Activated CD8-positive, alpha-beta memory T cell treated with anti-CD3 and anti-CD28 coated beads for 24 hours (primary cell): Measurements from ENCODE around the gene NEURL1B.
"Not testable (repeated sequence)": the region's sequence is repeated elsewhere in the genome, so short reads cannot be mapped to it uniquely, and the experiment has no call there.

Experiments
- DNase-seq: peaks from one replicate; pipeline ENCODE4 v3.0.0-alpha.2; 2020

Gene NEURL1B

GRCh38 chr5:172635038-172635437 lies 6.0 kb upstream of the NEURL1B start:
- no peak for DNase-seq

DNA sequence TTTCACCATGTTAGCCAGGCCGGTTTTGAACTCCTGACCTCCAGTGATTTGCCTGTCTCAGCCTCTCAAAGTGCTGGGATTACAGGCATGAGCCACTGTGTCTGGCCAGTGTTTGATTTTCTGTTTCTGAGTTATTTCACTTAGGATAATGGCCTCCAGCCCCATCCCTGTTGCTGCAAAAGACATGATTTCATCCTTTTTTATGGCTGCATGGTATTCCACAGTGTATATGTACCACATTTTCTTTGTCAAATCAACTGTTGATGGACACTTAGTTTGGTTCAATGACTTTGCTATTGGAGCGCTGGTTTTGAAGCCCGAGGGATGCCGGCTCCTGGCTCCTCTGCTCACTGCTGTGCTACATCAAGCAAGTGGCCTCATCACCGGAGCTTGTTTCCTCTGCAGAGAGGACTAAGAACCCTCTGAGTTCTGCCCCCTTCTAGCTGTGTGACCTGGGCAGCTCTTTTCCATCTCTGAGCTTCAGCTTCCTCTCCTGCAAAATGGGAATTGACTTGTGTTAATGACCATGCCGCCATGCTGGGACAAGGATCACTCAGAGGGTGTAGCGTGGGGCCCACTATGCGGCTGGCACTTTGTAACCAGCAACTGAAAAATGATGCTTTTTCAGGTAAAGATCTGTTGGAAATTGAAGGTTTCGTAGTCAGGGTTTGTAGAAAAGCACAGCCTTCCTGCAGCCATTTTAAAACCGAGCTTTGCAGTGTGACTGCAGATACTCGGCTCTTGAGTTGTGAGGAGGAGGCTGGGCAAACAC lies 4.6 kb upstream of the NEURL1B start:
- DNase-seq: no peak

GRCh38 chr5:172637110-172637580 lies 3.9 kb upstream of the NEURL1B start:
- no peak for DNase-seq

- no peak for DNase-seq
Measured at GRCh38 chr5:172637740-172638139, 3.3 kb upstream of the NEURL1B start.

GRCh38 chr5:172638209-172638768 lies 2.8 kb upstream of the NEURL1B start:
- DNase-seq: no peak

DNA sequence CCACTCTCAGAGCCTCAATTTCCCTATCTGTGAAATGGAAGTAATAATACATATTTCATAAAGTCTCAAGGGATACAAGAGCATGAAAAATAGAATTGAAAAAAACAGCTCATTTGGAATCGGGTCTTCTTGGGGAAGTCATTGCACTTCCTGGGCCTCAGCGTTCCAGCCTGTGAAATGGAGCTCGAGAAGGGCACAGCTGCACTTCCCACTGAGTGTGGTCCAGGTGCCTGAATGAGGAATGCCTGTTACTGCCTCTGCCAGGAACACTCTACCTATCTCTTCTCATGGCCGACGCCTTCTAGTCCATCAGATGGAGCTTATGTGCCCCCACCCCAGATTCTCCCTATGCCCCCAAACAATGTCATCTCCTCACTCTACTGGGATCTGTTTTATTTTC lies 924 bp upstream of the NEURL1B start:
- no peak for DNase-seq

DNA sequence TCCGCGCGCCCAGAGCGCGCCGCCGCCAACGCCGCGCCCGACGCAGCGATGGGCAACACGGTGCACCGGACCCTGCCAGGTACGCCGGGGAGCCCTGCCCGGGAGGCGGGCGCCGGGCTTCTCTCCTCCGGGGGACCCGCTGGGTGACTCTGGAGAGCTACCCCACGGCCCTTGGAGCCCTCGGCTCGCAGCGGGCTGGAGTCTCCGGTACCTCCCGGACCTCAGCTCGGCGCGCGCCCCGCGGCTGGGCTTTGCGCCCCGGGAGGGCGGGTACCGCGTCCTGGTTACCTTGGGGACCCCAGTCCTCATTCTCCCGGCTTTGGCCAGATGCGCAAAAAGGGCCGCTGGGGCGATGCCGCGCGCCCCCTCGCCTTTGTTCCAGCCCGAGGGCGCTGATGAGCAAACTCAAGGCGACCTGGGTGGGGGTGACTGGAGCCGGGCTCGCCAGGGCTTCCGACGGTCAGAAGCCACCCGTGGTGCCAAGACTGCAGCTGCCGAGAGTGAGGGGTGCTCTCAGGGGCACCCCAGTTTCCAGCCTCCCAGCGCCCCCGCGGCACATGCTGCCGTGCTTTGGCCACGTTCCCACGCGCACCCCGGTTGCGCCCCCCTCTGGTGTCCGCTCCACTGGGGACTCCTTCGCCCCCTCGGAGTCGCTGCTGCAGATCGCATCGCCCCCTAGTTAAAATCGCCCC lies 442 bp downstream of the NEURL1B start:
- DNase-seq: peak; percentile 59

DNA sequence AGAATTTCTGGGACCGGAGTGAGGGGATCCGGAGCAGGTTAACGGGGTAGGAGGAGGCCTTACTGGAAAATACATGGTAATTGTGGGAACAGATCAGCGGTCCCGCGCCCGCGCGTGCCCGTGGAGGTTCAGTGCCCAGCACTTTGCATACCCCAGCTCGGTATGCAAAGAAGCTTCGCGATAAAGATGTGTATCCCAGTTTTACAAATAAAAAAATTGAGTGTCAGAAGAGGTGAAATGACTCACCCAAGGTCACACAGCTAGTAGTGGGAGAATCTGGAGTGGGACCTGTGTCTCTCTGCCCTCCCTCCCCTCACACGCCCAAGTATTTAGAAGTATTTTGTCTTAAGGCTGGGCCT lies 967 bp downstream of the NEURL1B start:
- DNase-seq: no peak

GRCh38 chr5:172642486-172642885 lies 1.4 kb downstream of the NEURL1B start:
- DNase-seq: no peak

GRCh38 chr5:172642926-172643871 lies 2.1 kb downstream of the NEURL1B start:
- DNase-seq: no peak

GRCh38 chr5:172644266-172644665 lies 3.2 kb downstream of the NEURL1B start:
- DNase-seq: no peak

GRCh38 chr5:172644711-172645110 lies 3.6 kb downstream of the NEURL1B start:
- no peak for DNase-seq

GRCh38 chr5:172645271-172646055 lies 4.4 kb downstream of the NEURL1B start:
- DNase-seq: no peak

GRCh38 chr5:172646716-172647285 lies 5.7 kb downstream of the NEURL1B start:
- DNase-seq: no peak

DNA sequence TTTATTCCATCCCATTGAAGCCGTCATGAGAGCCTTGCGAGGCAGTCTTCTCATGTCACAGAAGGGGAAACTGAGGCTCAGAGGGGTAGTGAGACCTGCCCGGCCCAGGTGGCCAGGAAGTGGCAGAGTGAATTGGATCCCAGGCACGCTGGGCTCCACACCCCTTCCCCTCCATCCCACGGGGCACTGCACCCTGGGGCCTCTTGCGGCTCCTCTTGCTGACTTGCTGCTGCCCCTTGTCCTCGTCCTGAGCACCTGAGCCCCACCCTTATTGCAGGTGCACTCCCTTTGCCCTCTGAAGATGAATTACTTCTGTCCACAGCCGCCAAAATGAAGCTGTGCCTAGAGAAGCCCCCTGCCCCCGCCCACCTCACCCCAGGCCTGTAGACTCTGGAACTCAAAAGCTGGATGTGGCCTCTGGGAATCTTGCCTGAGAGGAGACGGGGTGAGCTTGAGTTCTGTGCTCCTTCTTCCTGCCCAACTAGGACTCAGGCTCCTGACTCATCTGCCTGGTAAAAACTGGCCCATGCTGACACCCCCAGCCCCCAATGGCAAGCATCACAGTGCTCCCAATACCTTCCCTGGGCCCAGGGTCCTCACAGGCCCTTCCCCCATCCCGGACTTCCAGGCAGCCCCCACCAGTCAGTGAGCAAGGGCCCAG lies 6.4 kb downstream of the NEURL1B start:
- no peak for DNase-seq

- DNase-seq: no peak
Measured at GRCh38 chr5:172648013-172648381, 6.9 kb downstream of the NEURL1B start.

DNA sequence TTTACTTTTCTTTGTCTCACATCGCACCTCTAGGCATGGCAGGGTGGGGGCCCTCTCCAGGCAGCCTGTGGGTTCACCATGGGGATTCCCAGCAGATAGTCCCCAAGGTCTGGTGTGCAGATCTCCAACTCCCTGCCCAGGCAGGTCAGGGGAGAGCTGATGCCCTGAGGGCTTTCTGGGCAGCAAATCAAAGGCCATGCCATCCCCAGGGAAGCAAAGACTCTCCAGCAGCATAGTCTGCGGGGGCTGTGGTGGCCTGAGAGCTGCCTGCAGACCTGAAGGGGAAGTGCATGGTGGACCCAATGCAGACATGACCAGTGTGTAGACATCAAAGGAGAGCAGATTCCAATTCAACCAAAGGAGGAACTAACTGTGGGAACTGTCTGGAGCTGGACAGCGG lies 7.7 kb downstream of the NEURL1B start:
- no peak for DNase-seq

GRCh38 chr5:172656496-172656895 lies 15.4 kb downstream of the NEURL1B start:
- DNase-seq: not testable (repeated sequence)

DNA sequence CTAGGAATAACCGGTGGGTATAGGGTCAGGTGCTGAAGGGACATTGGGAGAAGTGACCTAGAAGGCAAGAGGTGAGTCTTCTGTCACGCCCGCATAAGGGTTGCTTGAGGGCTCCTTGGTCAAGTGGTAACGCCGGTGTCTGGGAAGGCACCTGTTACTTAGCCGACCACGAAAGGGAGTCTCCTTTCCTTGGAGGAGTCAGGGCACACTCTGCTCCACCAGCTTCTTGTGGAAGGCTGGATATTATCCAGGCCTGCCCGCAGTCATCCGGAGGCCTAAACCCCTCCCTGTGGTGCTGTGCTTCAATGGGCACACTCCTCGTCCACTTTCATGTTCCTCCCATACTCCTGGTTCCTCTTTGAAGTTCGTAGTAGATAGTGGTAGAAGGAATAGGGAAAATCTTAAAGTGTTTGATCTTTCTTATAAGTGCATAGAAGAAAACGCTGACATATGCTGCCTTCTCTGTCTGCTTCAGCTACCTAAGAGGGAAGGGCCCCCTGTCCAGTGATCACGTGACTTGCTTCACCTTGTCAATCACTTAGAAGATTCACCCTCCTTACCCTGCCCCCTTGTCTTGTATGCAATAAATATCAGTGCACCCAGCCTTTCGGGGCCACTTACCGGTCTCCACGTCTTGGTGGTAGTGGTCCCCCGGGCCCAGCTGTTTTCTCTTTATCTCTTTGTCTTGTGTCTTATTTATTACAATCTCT lies 16.6 kb downstream of the NEURL1B start:
- DNase-seq: not testable (repeated sequence)

- no peak for DNase-seq
Measured at GRCh38 chr5:172658391-172658790, 17.3 kb downstream of the NEURL1B start.
